Panc1 (cell line): ENCODE data around the gene GIGYF1.

ENCODE experiments used
- CTCF ChIP-seq: fragments of 450-650 bp; IDR thresholded peaks from 2 replicates; pipeline ENCODE4 v1.5.1; 2017; ENCODE audit warnings: mild to moderate bottlenecking
- POLR2AphosphoS5 ChIP-seq: IDR thresholded peaks from 2 replicates; pipeline ENCODE4 v1.6.1; 2012; ENCODE audit warnings: mild to moderate bottlenecking, low read depth, low read length, moderate library complexity
- SIN3A ChIP-seq: IDR thresholded peaks from 2 replicates; pipeline ENCODE4 v1.6.1; 2012; ENCODE audit warnings: low read depth, mild to moderate bottlenecking, low read length, moderate library complexity, borderline replicate concordance; ENCODE audit not compliant: insufficient read depth
- TCF7L2 ChIP-seq: IDR thresholded peaks from 2 replicates; pipeline ENCODE4 v1.6.1; 2011; ENCODE audit warnings: mild to moderate bottlenecking, low read depth, low read length, inconsistent platforms

- TF ChIP-seq CTCF (no peak), POLR2AphosphoS5 (no peak), SIN3A (no peak), TCF7L2 (no peak)
Observed at GRCh38 chr7:100675105-100675451, 19.0 kb downstream of the GIGYF1 start.
